OCI-LY1 (cell line): ENCODE data around the gene ABCC4.

Source experiments
- H2AFZ ChIP-seq: fragments of 200-600 bp; sonication (generic), shearing (Covaris generic); 2 replicates; pipeline ENCODE4 v1.6.0; 2014; ENCODE audit warnings: antibody characterized with exemption, mild to moderate bottlenecking, low read length
- H3F3A ChIP-seq: fragments of 200-600 bp; sonication (generic), shearing (Covaris generic); 2 replicates; pipeline ENCODE4 v1.6.0; 2014; ENCODE audit warnings: mild to moderate bottlenecking, antibody characterized with exemption, low read length, moderate library complexity; ENCODE audit not compliant: insufficient read depth
- H3K27ac ChIP-seq: fragments of 200-600 bp; sonication (generic); 2 replicates; pipeline ENCODE4 v1.5.1; 2014; ENCODE audit warnings: low read length, mixed run types, mild to moderate bottlenecking, low read depth; ENCODE audit not compliant: poor library complexity, severe bottlenecking
- H3K27me3 ChIP-seq: fragments of 200-600 bp; sonication (generic); 2 replicates; pipeline ENCODE4 v1.6.0; 2014; ENCODE audit warnings: antibody characterized with exemption, mild to moderate bottlenecking, low read length, moderate library complexity; ENCODE audit not compliant: insufficient read depth
- H3K36me3 ChIP-seq: fragments of 200-600 bp; sonication (generic); 2 replicates; pipeline ENCODE4 v1.6.1; 2014; ENCODE audit warnings: mild to moderate bottlenecking, antibody characterized with exemption, low read length, moderate library complexity, mixed read lengths; ENCODE audit not compliant: insufficient read depth
- H3K4me1 ChIP-seq: fragments of 200-600 bp; sonication (generic); 2 replicates; pipeline ENCODE4 v1.5.1; 2014; ENCODE audit warnings: mild to moderate bottlenecking, low read length, moderate library complexity; ENCODE audit not compliant: insufficient read depth, severe bottlenecking
- H3K4me2 ChIP-seq: fragments of 200-600 bp; sonication (generic), shearing (Covaris generic); 2 replicates; pipeline ENCODE4 v1.6.1; 2014; ENCODE audit warnings: low read length
- H3K4me3 ChIP-seq: fragments of 200-600 bp; sonication (generic); 2 replicates; pipeline ENCODE4 v1.5.1; 2014; ENCODE audit warnings: low read length, low read depth, mild to moderate bottlenecking, mixed read lengths; ENCODE audit not compliant: poor library complexity, severe bottlenecking
- H3K79me2 ChIP-seq: fragments of 200-600 bp; shearing (Covaris generic); 2 replicates; pipeline ENCODE4 v1.6.1; 2016; ENCODE audit warnings: mixed run types, low read length, mixed read lengths; ENCODE audit not compliant: insufficient read depth
- H3K9ac ChIP-seq: fragments of 200-600 bp; sonication (generic), shearing (Covaris generic); 2 replicates; pipeline ENCODE4 v1.6.1; 2014; ENCODE audit warnings: mild to moderate bottlenecking, low read length, mixed read lengths
- H3K9me2 ChIP-seq: fragments of 200-600 bp; sonication (generic), shearing (Covaris generic); 2 replicates; pipeline ENCODE4 v1.6.1; 2014; ENCODE audit warnings: low read depth, mild to moderate bottlenecking, low read length, mixed read lengths
- H3K9me3 ChIP-seq: fragments of 200-600 bp; shearing (Covaris generic); 2 replicates; pipeline ENCODE4 v1.6.1; 2014; ENCODE audit warnings: low read length, mixed read lengths
- H4K20me1 ChIP-seq: fragments of 200-600 bp; sonication (generic), shearing (Covaris generic); 2 replicates; pipeline ENCODE4 v1.6.0; 2016; ENCODE audit warnings: mild to moderate bottlenecking, low read length; ENCODE audit not compliant: insufficient read depth
- EZH2 ChIP-seq: fragments of 200-600 bp; sonication (generic), shearing (Covaris generic); IDR thresholded peaks from 2 replicates; pipeline ENCODE4 v1.8.0; 2017; ENCODE audit warnings: borderline replicate concordance, mixed run types, mild to moderate bottlenecking, antibody characterized with exemption, low read length, moderate library complexity, mixed read lengths
- TF ChIP-seq, protein P1 (sequence below): fragments of 200-600 bp; sonication (generic), shearing (Covaris generic); IDR thresholded peaks from 2 replicates; pipeline ENCODE4 v1.5.1; 2017; ENCODE audit warnings: mild to moderate bottlenecking, antibody characterized with exemption, low read length, moderate library complexity, mixed read lengths

The ABCC4 gene

DNA sequence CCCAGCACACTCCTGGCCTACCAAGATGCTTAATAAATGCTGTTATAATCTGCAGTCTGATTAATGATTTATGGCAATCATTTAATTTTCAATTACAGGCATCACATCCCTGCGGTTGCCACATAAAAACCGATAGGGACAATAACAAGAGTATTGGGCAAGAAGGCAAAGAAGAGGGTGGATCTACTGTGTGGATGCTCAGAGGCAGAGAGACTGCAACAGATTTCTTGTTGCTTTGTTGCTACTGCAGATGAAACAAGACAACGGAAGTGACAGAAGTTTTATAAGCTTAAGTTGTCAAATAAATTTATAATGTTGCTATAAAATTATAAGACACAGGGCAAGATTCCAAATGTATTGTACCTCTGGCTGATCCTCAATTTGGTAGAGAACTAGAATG, 154.8 kb downstream of the ABCC4 start:
- H3K27ac ChIP-seq: no peak overlapping the region
- H3K4me1 ChIP-seq: no peaks in the 10 kb centered on the region
- peaks cover 31% of the 10 kb centered on the region for H3K36me3 ChIP-seq
- no peak overlapping the region for H3K4me3 ChIP-seq
- no peaks in the 10 kb centered on the region for H3K27me3 ChIP-seq
- H3K9ac ChIP-seq: no peak overlapping the region
- H3K9me2 ChIP-seq: no peaks in the 10 kb centered on the region
- no peaks in the 10 kb centered on the region for H3F3A ChIP-seq
- no peak overlapping the region for H3K4me2 ChIP-seq
- no peak overlapping the region for H2AFZ ChIP-seq
- TF ChIP-seq, protein P1, sequence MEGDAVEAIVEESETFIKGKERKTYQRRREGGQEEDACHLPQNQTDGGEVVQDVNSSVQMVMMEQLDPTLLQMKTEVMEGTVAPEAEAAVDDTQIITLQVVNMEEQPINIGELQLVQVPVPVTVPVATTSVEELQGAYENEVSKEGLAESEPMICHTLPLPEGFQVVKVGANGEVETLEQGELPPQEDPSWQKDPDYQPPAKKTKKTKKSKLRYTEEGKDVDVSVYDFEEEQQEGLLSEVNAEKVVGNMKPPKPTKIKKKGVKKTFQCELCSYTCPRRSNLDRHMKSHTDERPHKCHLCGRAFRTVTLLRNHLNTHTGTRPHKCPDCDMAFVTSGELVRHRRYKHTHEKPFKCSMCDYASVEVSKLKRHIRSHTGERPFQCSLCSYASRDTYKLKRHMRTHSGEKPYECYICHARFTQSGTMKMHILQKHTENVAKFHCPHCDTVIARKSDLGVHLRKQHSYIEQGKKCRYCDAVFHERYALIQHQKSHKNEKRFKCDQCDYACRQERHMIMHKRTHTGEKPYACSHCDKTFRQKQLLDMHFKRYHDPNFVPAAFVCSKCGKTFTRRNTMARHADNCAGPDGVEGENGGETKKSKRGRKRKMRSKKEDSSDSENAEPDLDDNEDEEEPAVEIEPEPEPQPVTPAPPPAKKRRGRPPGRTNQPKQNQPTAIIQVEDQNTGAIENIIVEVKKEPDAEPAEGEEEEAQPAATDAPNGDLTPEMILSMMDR: no peak
- no peak for TF ChIP-seq EZH2
- no peaks in the 10 kb centered on the region for H3K9me3 ChIP-seq
- no peaks in the 10 kb centered on the region for H3K79me2 ChIP-seq
- no peaks in the 10 kb centered on the region for H4K20me1 ChIP-seq

DNA sequence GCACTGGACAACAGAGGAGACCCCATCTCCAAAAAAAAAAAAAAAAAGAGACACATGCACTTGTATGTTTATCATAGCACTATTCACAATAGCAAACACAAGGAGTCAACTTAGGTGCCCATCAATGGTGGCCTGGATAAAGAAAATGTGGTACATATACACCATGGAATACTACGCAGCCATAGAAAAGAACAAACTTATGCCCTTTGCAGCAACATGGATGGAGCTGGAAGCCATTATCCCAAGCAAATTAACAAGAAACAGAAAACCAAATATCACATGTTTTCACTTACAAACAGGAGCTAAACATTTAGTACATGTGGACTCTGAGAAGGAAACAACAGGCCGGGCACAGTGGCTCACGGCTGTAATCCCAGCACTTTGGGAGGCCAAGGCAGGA, 155.7 kb downstream of the ABCC4 start:
- Histone ChIP-seq H3F3A (no peaks in the 10 kb centered on the region), H3K9ac (no peak overlapping the region), H3K9me2 (no peaks in the 10 kb centered on the region), H3K4me1 (no peaks in the 10 kb centered on the region), H4K20me1 (no peaks in the 10 kb centered on the region), H3K9me3 (no peaks in the 10 kb centered on the region), H3K4me2 (no peak overlapping the region), H3K4me3 (no peak overlapping the region), H3K27me3 (no peaks in the 10 kb centered on the region), H3K27ac (no peak overlapping the region), H2AFZ (no peak overlapping the region), H3K36me3 (peaks cover 31% of the 10 kb centered on the region), H3K79me2 (no peaks in the 10 kb centered on the region)
- TF ChIP-seq, protein P1: no peak
- TF ChIP-seq EZH2: no peak

DNA sequence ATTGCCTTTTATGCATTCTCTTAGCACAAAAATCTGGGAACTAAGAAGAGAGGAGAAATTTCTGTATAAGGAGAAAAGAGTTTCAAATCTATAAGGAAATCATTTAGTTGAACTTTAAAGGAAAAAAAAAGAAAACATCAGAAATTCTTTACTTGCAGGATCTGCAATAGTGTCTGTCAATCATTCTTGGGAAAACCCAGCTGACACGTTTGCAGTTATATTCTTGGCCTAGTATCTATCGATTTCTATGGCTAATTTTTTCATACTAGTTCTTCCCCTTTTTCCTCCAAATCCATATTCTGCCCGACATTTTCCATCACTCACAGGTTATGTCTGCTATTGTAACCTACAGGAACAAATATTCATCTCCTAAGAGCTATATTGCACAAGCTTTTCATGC, 160.7 kb downstream of the ABCC4 start:
- Histone ChIP-seq H3K4me2 (no peak overlapping the region), H3K9me2 (no peaks in the 10 kb centered on the region), H3K27ac (no peak overlapping the region)

More for the DNA sequence above, 160.7 kb downstream of the ABCC4 start:
- Histone ChIP-seq H3K9me3 (no peaks in the 10 kb centered on the region), H3K27me3 (no peaks in the 10 kb centered on the region), H3K79me2 (no peaks in the 10 kb centered on the region), H3K4me1 (no peaks in the 10 kb centered on the region), H3K9ac (no peak overlapping the region), H3K36me3 (peaks cover 35% of the 10 kb centered on the region), H3F3A (no peaks in the 10 kb centered on the region), H2AFZ (no peak overlapping the region), H3K4me3 (no peak overlapping the region), H4K20me1 (no peaks in the 10 kb centered on the region)
- TF ChIP-seq, protein P1: no peak
- TF ChIP-seq EZH2: no peak
